Gastrocnemius medialis (tissue), 4 donors: Measurements from ENCODE around the gene FBXO24. TPM values are rescaled to one million over a fixed set of nuclear protein-coding genes. Genes with fewer than 3 reads are reported as not detected.

Source experiments
- ATAC-seq, 2 donors: fragments of 150-250 bp; one replicate each; pipeline ENCODE4 v1.9.1; 2016
- DNase-seq, 2 donors: peaks; one replicate each; pipeline ENCODE4 v3.0.0-alpha.2; 2019
- H3K27ac ChIP-seq, 4 donors: fragments of 200-600 bp; sonication (generic); 1 replicate in 1 of 4; 2 replicates in 3 of 4; pipeline ENCODE4 v1.5.1; 2016 to 2018; ENCODE audit warnings: mild to moderate bottlenecking in 2 of 4, moderate library complexity in 1 of 4
- H3K27me3 ChIP-seq, 3 donors: fragments of 200-600 bp; sonication (generic) in 2 of 3; 1 replicate in 1 of 3; 2 replicates in 2 of 3; pipeline versions ENCODE4 v1.5.1 to v1.6.0; 2016 to 2019; ENCODE audit warnings: mild to moderate bottlenecking in 1 of 3, moderate library complexity in 1 of 3
- H3K36me3 ChIP-seq, 2 donors: fragments of 200-600 bp; sonication (generic) in 1 of 2; one replicate each; pipeline ENCODE4 v1.5.1; 2017 to 2018
- H3K4me1 ChIP-seq, 2 donors: fragments of 200-600 bp; sonication (generic) in 1 of 2; one replicate each; pipeline ENCODE4 v1.5.1; 2016 to 2017; ENCODE audit warnings: mild to moderate bottlenecking in 2 of 2
- H3K4me3 ChIP-seq, 4 donors: fragments of 200-600 bp; sonication (generic) in 3 of 4; 1 replicate in 1 of 4; 2 replicates in 3 of 4; pipeline ENCODE4 v1.5.1; 2016 to 2019; ENCODE audit warnings: mild to moderate bottlenecking in 2 of 4
- H3K9me3 ChIP-seq, 3 donors: fragments of 200-600 bp; sonication (generic) in 2 of 3; 1 replicate in 1 of 3; 2 replicates in 2 of 3; pipeline ENCODE4 v1.5.1; 2016 to 2019
- POLR2A ChIP-seq, 2 donors: fragments of 450-650 bp; IDR thresholded peaks; one replicate each; pipeline ENCODE4 v1.6.1; 2017; ENCODE audit warnings: antibody characterized with exemption in 2 of 2, mild to moderate bottlenecking in 2 of 2, moderate library complexity in 2 of 2
- in situ Hi-C, 4 donors: fragments of 200-750 bp; cut with MboI; loops; one replicate each; pipeline versions ENCODE4 v1.15.0 to v1.8.0; 2017; ENCODE audit warnings: low sequenced_read_pairs in 4 of 4
- intact Hi-C: fragments of 100-400 bp; cut with DNase I; formaldehyde crosslinking; loops from one replicate; pipeline ENCODE4 v1.15.1; 2023; ENCODE audit warnings: low total_unique reads
- total RNA-seq, 4 donors: library from RNA; depleted of rRNA; stranded (reverse); fragments of >200 nt; gene quantifications; one replicate each; pipeline versions ENCODE4 v1.1.0 to v1.2.3, GENCODE V29; 2016
- TF ChIP-seq, protein P1 (sequence below), 5 experiments: fragments of 450-650 bp in 3 of 5; fragments of 200-600 bp in 2 of 5; sonication (generic) in 2 of 5; IDR thresholded peaks in 4 of 5; conservative IDR thresholded peaks in 1 of 5; 1 replicate in 4 of 5; 2 replicates in 1 of 5; pipeline ENCODE4 v1.5.1; 2016 to 2019; ENCODE audit warnings: antibody characterized with exemption in 5 of 5, mild to moderate bottlenecking in 3 of 5, moderate library complexity in 3 of 5

FBXO24 gene
- total RNA-seq, 4 donors from 2014 or later, result not detected

GRCh38 chr7:100632951-100633717 is 47.0 kb downstream of the FBXO24 start:
- intact Hi-C loops, result loop anchor here (5.0 kb wide), 1 partner anchor 59 kb away; the partner anchor contains the start of gene GIGYF1
- H3K4me1 ChIP-seq, result peaks cover 0 to 8% of the 10 kb centered on the region in 2 donors
- DNase-seq (no peak), ATAC-seq (no peak)
- TF ChIP-seq, protein P1, sequence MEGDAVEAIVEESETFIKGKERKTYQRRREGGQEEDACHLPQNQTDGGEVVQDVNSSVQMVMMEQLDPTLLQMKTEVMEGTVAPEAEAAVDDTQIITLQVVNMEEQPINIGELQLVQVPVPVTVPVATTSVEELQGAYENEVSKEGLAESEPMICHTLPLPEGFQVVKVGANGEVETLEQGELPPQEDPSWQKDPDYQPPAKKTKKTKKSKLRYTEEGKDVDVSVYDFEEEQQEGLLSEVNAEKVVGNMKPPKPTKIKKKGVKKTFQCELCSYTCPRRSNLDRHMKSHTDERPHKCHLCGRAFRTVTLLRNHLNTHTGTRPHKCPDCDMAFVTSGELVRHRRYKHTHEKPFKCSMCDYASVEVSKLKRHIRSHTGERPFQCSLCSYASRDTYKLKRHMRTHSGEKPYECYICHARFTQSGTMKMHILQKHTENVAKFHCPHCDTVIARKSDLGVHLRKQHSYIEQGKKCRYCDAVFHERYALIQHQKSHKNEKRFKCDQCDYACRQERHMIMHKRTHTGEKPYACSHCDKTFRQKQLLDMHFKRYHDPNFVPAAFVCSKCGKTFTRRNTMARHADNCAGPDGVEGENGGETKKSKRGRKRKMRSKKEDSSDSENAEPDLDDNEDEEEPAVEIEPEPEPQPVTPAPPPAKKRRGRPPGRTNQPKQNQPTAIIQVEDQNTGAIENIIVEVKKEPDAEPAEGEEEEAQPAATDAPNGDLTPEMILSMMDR (IDR thresholded peaks at IDR 0.05 in 4 of 5, conservative IDR thresholded peaks at IDR 0.05 in 1 of 5), result peak in 1 of 5 experiments; percentile 21
- TF ChIP-seq POLR2A (IDR thresholded peaks at IDR 0.05), result no peak
- no peak overlapping the region for H3K27ac ChIP-seq
- in situ Hi-C loops, result no loop called here
- H3K9me3 ChIP-seq, result no peaks in the 10 kb centered on the region
- peaks cover 19 to 28% (median 26%) of the 10 kb centered on the region in 3 donors for H3K27me3 ChIP-seq
- H3K36me3 ChIP-seq, result no peaks in the 10 kb centered on the region
- H3K4me3 ChIP-seq, result peak overlapping the region; percentile 47 to 57 (median 50)

DNA sequence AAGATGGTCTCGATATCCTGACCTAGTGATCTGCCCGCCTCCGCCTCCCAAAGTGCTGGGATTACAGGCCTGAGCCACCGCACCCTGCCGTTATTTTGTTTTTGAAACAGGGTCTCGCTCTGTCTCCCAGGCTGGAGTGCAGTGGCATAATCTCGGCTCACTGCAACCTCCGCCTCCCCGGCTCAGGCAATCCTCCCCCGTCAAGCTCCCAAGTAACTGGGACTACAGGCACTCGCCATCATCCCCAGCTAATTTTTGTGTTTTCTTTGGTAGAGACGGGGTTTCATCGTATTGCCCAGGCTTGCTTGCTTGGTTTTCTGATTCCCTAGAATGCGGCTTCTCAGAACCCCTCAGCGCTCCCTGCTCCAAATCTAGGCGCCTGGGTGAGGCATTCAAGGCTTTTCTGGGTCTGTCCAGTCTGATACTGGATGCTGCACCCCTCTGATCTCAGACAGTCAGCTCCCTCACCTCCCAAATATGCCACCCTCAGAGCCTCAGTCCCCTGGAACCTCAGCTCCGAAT is 53.9 kb downstream of the FBXO24 start:
- H3K9me3 ChIP-seq, result no peaks in the 10 kb centered on the region
- no peaks in the 10 kb centered on the region for H3K36me3 ChIP-seq
- intact Hi-C loops (no loop called here), in situ Hi-C loops (no loop called here)
- no peak for TF ChIP-seq POLR2A (IDR thresholded peaks at IDR 0.05)
- TF ChIP-seq, protein P1 (IDR thresholded peaks at IDR 0.05 in 4 of 5, conservative IDR thresholded peaks at IDR 0.05 in 1 of 5), result no peak
- H3K4me1 ChIP-seq, result no peaks in the 10 kb centered on the region
- peaks cover 11 to 27% (median 20%) of the 10 kb centered on the region in 3 donors for H3K27me3 ChIP-seq
- ATAC-seq (no peak), DNase-seq (no peak)
- no peak overlapping the region for H3K27ac ChIP-seq
- H3K4me3 ChIP-seq, result no peak overlapping the region

- Histone ChIP-seq H3K4me1 (no peaks in the 10 kb centered on the region), H3K36me3 (no peaks in the 10 kb centered on the region), H3K27ac (no peak overlapping the region), H3K27me3 (peaks cover 11 to 27% (median 24%) of the 10 kb centered on the region in 3 donors), H3K9me3 (no peaks in the 10 kb centered on the region), H3K4me3 (no peak overlapping the region)
- ATAC-seq (no peak), DNase-seq (no peak)
- in situ Hi-C loops, result no loop called here
- TF ChIP-seq, protein P1 (IDR thresholded peaks at IDR 0.05 in 4 of 5, conservative IDR thresholded peaks at IDR 0.05 in 1 of 5), result no peak
- no peak for TF ChIP-seq POLR2A (IDR thresholded peaks at IDR 0.05)
- intact Hi-C loops, result no loop called here
These were observed 54.7 kb downstream of the FBXO24 start for GRCh38 chr7:100640517-100641440.

DNA sequence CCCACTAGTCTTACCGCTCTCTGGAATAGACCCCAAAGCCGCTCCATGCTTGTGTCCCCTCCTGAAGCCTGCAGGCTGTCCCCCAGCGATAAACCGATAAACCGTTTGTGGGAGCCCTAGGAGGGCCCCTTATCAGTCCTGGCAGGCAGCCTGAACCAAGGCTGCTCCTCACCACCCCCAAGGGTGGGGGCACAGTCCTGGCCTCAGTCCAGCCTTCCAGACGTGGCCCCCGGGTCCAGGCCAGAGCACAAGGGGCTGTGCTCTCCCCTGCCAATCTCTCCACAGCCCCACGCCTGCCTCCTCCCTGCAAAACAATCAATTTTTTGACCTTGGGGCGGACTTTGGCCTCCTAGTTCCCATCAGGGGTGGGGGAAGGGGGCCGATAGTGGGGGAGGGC is 55.3 kb downstream of the FBXO24 start, which contains the start of gene TFR2:
TSS of gene TFR2 (minus strand) at position 90 of the 397 bp plus-strand sequence. CDS start at position 47, 43 bp downstream.
- Histone ChIP-seq H3K9me3 (no peaks in the 10 kb centered on the region), H3K27me3 (peaks cover 11 to 33% (median 26%) of the 10 kb centered on the region in 3 donors), H3K4me1 (no peaks in the 10 kb centered on the region), H3K36me3 (no peaks in the 10 kb centered on the region), H3K27ac (no peak within 1 kb of the TSS), H3K4me3 (no peak within 1 kb of the TSS)
- ATAC-seq, result no peak
- TF ChIP-seq POLR2A (IDR thresholded peaks at IDR 0.05), result no peak
- TF ChIP-seq, protein P1 (IDR thresholded peaks at IDR 0.05 in 4 of 5, conservative IDR thresholded peaks at IDR 0.05 in 1 of 5), result no peak
- no peak for DNase-seq
- in situ Hi-C loops (no loop called here), intact Hi-C loops (no loop called here)
